K562 (cell line): ENCODE measurements around the gene ATG4D. TPM values are rescaled to one million over a fixed set of nuclear protein-coding genes. Genes with fewer than 3 reads are reported as not detected.

Experiments
- CBFA2T3 ChIP-seq: fragments of 450-650 bp; IDR thresholded peaks from 2 replicates; pipeline ENCODE4 v1.6.1; 2017
- CBX8 ChIP-seq: fragments of 200-600 bp; sonication (generic); IDR thresholded peaks from 2 replicates; pipeline ENCODE4 v1.6.1; 2012; ENCODE audit warnings: borderline replicate concordance, mixed run types, low read depth, mild to moderate bottlenecking, moderate library complexity, mixed read lengths, low read length, control low read depth, inconsistent platforms; ENCODE audit not compliant: poor library complexity, severe bottlenecking; ENCODE audit errors: extremely low read depth
- ELF2 ChIP-seq: fragments of 250-450 bp; sonication (Bioruptor Pico); IDR thresholded peaks from 2 replicates; pipeline ENCODE4 v1.5.0; 2021; ENCODE audit warnings: mild to moderate bottlenecking
- GATA2 ChIP-seq: sonication (generic); formaldehyde crosslinking; IDR thresholded peaks from 2 replicates; pipeline ENCODE4 v1.4.0; 2020; ENCODE audit warnings: mild to moderate bottlenecking, missing genetic modification reagents
- HES1 ChIP-seq: fragments of 450-650 bp; IDR thresholded peaks from 2 replicates; pipeline ENCODE4 v1.6.1; 2016; ENCODE audit warnings: low read depth, mild to moderate bottlenecking, moderate library complexity
- HMGN3 ChIP-seq: IDR thresholded peaks from 2 replicates; pipeline ENCODE4 v1.6.1; 2011; ENCODE audit warnings: borderline replicate concordance, low read depth, mild to moderate bottlenecking, mixed read lengths, low read length; ENCODE audit not compliant: insufficient read length; ENCODE audit errors: extremely low read depth
- JUNB ChIP-seq: fragments of 450-650 bp; formaldehyde crosslinking; conservative IDR thresholded peaks from 2 replicates; pipeline ENCODE4 v1.4.0; 2020; ENCODE audit warnings: mild to moderate bottlenecking
- KDM5B ChIP-seq: fragments of 200-600 bp; sonication (generic); IDR thresholded peaks from 2 replicates; pipeline ENCODE4 v1.6.1; 2012; ENCODE audit warnings: low read depth, mild to moderate bottlenecking, moderate library complexity, low read length, control low read depth, inconsistent platforms; ENCODE audit not compliant: insufficient replicate concordance
- KLF10 ChIP-seq: fragments of 250-450 bp; sonication (Bioruptor Pico); IDR thresholded peaks from 2 replicates; pipeline ENCODE4 v1.6.1; 2021; ENCODE audit warnings: matching md5 sums
- KLF16 ChIP-seq: IDR thresholded peaks from 2 replicates; pipeline ENCODE4 v1.6.1; 2016; ENCODE audit warnings: antibody characterized with exemption
- MXI1 ChIP-seq: IDR thresholded peaks from 2 replicates; pipeline ENCODE4 v1.6.1; 2011; ENCODE audit warnings: low read depth, mild to moderate bottlenecking, improper control_type of control experiment, low read length
- MYC ChIP-seq, 2 experiments: fragments of 250-450 bp in 1 of 2; sonication (Bioruptor Pico) in 1 of 2; IDR thresholded peaks; 2 replicates each; pipeline versions ENCODE4 v1.5.1 to v1.6.1; 2012 to 2021; ENCODE audit warnings: low read depth in 2 of 2, borderline replicate concordance in 1 of 2, improper control_type of control experiment in 1 of 2, low read length in 1 of 2, mild to moderate bottlenecking in 1 of 2, moderate library complexity in 1 of 2
- NCOR1 ChIP-seq: fragments of 450-650 bp; IDR thresholded peaks from 2 replicates; pipeline ENCODE4 v1.6.1; 2016; ENCODE audit warnings: mild to moderate bottlenecking, moderate library complexity
- RB1 ChIP-seq: fragments of 450-650 bp; IDR thresholded peaks from 2 replicates; pipeline ENCODE4 v1.6.1; 2017; ENCODE audit warnings: low read depth, mild to moderate bottlenecking
- RBM15 ChIP-seq: fragments of 200-400 bp; formaldehyde crosslinking; IDR thresholded peaks from 2 replicates; pipeline ENCODE4 v1.6.1; 2018; ENCODE audit warnings: mild to moderate bottlenecking, low read length, moderate library complexity; ENCODE audit not compliant: insufficient read depth
- RNF2 ChIP-seq: sonication (generic); IDR thresholded peaks from 2 replicates; pipeline ENCODE4 v1.6.1; 2016
- SMC3 ChIP-seq: conservative IDR thresholded peaks from 2 replicates; pipeline ENCODE4 v1.6.1; 2011; ENCODE audit warnings: low read depth, low read length, improper control_type of control experiment; ENCODE audit not compliant: insufficient read depth
- SP2 ChIP-seq: IDR thresholded peaks from 2 replicates; pipeline ENCODE4 v1.6.1; 2011; ENCODE audit warnings: mild to moderate bottlenecking, low read depth, low read length, moderate library complexity; ENCODE audit not compliant: poor library complexity, severe bottlenecking; ENCODE audit errors: extremely low read depth
- STAT5B ChIP-seq: fragments of 250-450 bp; sonication (Bioruptor Pico); IDR thresholded peaks from 2 replicates; pipeline ENCODE4 v1.8.0; 2021; ENCODE audit warnings: mild to moderate bottlenecking, inconsistent platforms
- TRIM28 ChIP-seq: fragments of 450-650 bp; IDR thresholded peaks from 2 replicates; pipeline ENCODE4 v1.6.1; 2017
- ZNF197 ChIP-seq: fragments of 200-800 bp; sonication (Bioruptor generic); IDR thresholded peaks from 2 replicates; pipeline ENCODE4 v1.6.1; 2016; ENCODE audit warnings: low read depth, missing genetic modification characterization, missing compliant biosample characterization
- ZNF561 ChIP-seq: fragments of 450-650 bp; formaldehyde crosslinking; conservative IDR thresholded peaks from 2 replicates; pipeline ENCODE4 v1.4.0; 2020; ENCODE audit warnings: mild to moderate bottlenecking, moderate library complexity
- ZNF644 ChIP-seq: fragments of 200-800 bp; sonication (Bioruptor generic); IDR thresholded peaks from 2 replicates; pipeline ENCODE4 v1.6.1; 2016; ENCODE audit warnings: low read depth, missing genetic modification characterization, missing compliant biosample characterization
- polyA plus RNA-seq, 8 experiments: library from polyadenylated mRNA; depleted of rRNA in 4 of 8; stranded (reverse) in 5 of 8; unstranded in 3 of 8; fragments of >200 nt; fragmentation: Nextera tagmentation in 2 of 8; fragmentation: Illumina TruSeq in 1 of 8; extraction: Ambion mirVana in 2 of 8; extraction: Trizol in 1 of 8; gene quantifications; 2 replicates each; pipeline versions ENCODE4 v1.2.1 to v1.2.3, GENCODE V29; 2011 to 2014; ENCODE audit warnings: inconsistent platforms in 1 of 8, missing spikeins in 1 of 8
- total RNA-seq, 7 experiments: library from RNA; depleted of rRNA in 6 of 7; stranded (reverse); fragments of >200 nt in 6 of 7; fragmentation: Illumina TruSeq in 2 of 7; extraction: Trizol in 2 of 7; gene quantifications; 2 replicates each; pipeline versions ENCODE4 v1.2.1 to v1.2.3, GENCODE V29; 2011 to 2021; ENCODE audit warnings: low replicate concordance in 1 of 7
- TF ChIP-seq, protein P1 (sequence below): fragments of 250-450 bp; sonication (Bioruptor Pico); IDR thresholded peaks from 2 replicates; pipeline ENCODE4 v1.8.0; 2022; ENCODE audit warnings: moderate library complexity, mild to moderate bottlenecking, inconsistent platforms
- TF ChIP-seq, protein P2 (sequence below): fragments of 250-450 bp; sonication (Bioruptor Pico); IDR thresholded peaks from 2 replicates; pipeline ENCODE4 v1.5.1; 2021; ENCODE audit warnings: mild to moderate bottlenecking

The ATG4D gene
- total and polyA plus RNA-seq, 9 of the 15 experiments (the other 6 are each of a cell fraction or from before 2014, with no cell fraction given): 0.51 to 66.1 (median 22.9) TPM

GRCh38 chr19:10543420-10544241 lies at the start of gene ATG4D (continued):
- no peak for TF ChIP-seq SMC3
- TF ChIP-seq GATA2 (CRISPR knock-in tag): peak; percentile 95
- no peak; the same call in 1 of the 2 replicates for TF ChIP-seq MYC (IDR thresholded peaks at IDR 0.05; ENCODE audit: low read depth, low read length)
- no peak for TF ChIP-seq MYC (CRISPR knock-in tag; IDR thresholded peaks at IDR 0.05; ENCODE audit: borderline replicate concordance, low read depth)
- no peak for TF ChIP-seq SP2
- TF ChIP-seq RB1: peak; percentile 64; the same call in 1 of the 2 replicates
- TF ChIP-seq ZNF561 (CRISPR knock-in tag): no peak
- peak; percentile 78; the same call in 1 of the 2 replicates for TF ChIP-seq ZNF197 (CRISPR knock-in tag)
- TF ChIP-seq CBFA2T3: peak; percentile 96
- peak; percentile 92 for TF ChIP-seq KLF16
- TF ChIP-seq NCOR1: peak; percentile 95
- TF ChIP-seq, protein P1, sequence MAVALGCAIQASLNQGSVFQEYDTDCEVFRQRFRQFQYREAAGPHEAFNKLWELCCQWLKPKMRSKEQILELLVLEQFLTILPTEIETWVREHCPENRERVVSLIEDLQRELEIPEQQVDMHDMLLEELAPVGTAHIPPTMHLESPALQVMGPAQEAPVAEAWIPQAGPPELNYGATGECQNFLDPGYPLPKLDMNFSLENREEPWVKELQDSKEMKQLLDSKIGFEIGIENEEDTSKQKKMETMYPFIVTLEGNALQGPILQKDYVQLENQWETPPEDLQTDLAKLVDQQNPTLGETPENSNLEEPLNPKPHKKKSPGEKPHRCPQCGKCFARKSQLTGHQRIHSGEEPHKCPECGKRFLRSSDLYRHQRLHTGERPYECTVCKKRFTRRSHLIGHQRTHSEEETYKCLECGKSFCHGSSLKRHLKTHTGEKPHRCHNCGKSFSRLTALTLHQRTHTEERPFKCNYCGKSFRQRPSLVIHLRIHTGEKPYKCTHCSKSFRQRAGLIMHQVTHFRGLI: no peak
- peak; percentile 65 for TF ChIP-seq HES1
- TF ChIP-seq HMGN3: peak; percentile 99
- no peak for TF ChIP-seq ELF2 (CRISPR knock-in tag)
- TF ChIP-seq RNF2: peak; percentile 76; the same call in 1 of the 2 replicates
- no peak for TF ChIP-seq JUNB (CRISPR knock-in tag)
- TF ChIP-seq CBX8: no peak
- no peak for TF ChIP-seq RBM15
- TF ChIP-seq TRIM28: no peak
- TF ChIP-seq, protein P2, sequence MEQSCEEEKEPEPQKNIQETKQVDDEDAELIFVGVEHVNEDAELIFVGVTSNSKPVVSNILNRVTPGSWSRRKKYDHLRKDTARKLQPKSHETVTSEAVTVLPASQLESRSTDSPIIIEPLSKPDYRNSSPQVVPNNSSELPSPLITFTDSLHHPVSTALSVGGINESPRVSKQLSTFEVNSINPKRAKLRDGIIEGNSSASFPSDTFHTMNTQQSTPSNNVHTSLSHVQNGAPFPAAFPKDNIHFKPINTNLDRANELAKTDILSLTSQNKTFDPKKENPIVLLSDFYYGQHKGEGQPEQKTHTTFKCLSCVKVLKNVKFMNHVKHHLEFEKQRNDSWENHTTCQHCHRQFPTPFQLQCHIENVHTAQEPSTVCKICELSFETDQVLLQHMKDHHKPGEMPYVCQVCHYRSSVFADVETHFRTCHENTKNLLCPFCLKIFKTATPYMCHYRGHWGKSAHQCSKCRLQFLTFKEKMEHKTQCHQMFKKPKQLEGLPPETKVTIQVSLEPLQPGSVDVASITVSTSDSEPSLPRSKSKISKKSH (CRISPR knock-in tag): no peak
- TF ChIP-seq ZNF644: no peak
- no peak for TF ChIP-seq MXI1
- peak; percentile 72 for TF ChIP-seq KDM5B
- TF ChIP-seq STAT5B: no peak
- no peak for TF ChIP-seq KLF10 (CRISPR knock-in tag)
